Activated T-cell treated with anti-CD3 and anti-CD28 coated beads, Interleukin-2, amount 50 U/mL, for 72 hours (primary cell): Measurements from ENCODE around the gene DHCR24. TPM values are rescaled to one million over a fixed set of nuclear protein-coding genes. Genes with fewer than 3 reads are reported as not detected.

Experiments used
- ATAC-seq, 2 donors: fragments of 150-1000 bp; cut with Tn5 transposase; replicated peaks in 1 of 2; 2 replicates each; pipeline ENCODE4 v1.10.0; 2021; ENCODE audit warnings: moderate library complexity in 2 of 2, mild to moderate bottlenecking in 1 of 2
- DNase-seq, 2 donors: peaks; one replicate each; pipeline ENCODE4 v3.0.0; 2021 to 2022; ENCODE audit warnings: mixed read lengths in 1 of 2
- H3K27ac Mint-ChIP-seq: one replicate; pipeline ENCODE4 v1.8.0; 2022; ENCODE audit warnings: mild to moderate bottlenecking, moderate library complexity, mixed read lengths
- H3K27me3 Mint-ChIP-seq: one replicate; pipeline ENCODE4 v1.8.0; 2022; ENCODE audit warnings: low read depth, mixed read lengths
- H3K36me3 Mint-ChIP-seq, 2 donors: one replicate each; pipeline ENCODE4 v1.8.0; 2022; ENCODE audit warnings: mixed read lengths in 2 of 2, mild to moderate bottlenecking in 1 of 2; ENCODE audit not compliant: insufficient read depth in 2 of 2
- H3K4me1 Mint-ChIP-seq: one replicate; pipeline ENCODE4 v1.8.0; 2022; ENCODE audit warnings: low read depth, mixed read lengths
- H3K4me3 Mint-ChIP-seq, 2 donors: one replicate each; pipeline ENCODE4 v1.8.0; 2022; ENCODE audit warnings: mild to moderate bottlenecking in 2 of 2, mixed read lengths in 2 of 2, moderate library complexity in 2 of 2
- H3K9me3 Mint-ChIP-seq, 2 donors: one replicate each; pipeline ENCODE4 v1.8.0; 2022; ENCODE audit warnings: mixed read lengths in 2 of 2
- total RNA-seq, 2 donors: library from RNA; stranded (reverse); gene quantifications; one replicate each; pipeline ENCODE4 v1.2.3, GENCODE V29; 2022

The DHCR24 gene
- total RNA-seq, 2 donors from 2014 or later, result 17.3 to 17.7 TPM

GRCh38 chr1:54866801-54867716, 19.9 kb downstream of the DHCR24 start:
- DNase-seq, result no peak
- no peak overlapping the region for H3K4me3 Mint-ChIP-seq

GRCh38 chr1:54865238-54866073, 21.5 kb downstream of the DHCR24 start:
- DNase-seq (no peak), ATAC-seq (no peak)
- Mint-ChIP-seq H3K4me1 (peaks cover 10% of the 10 kb centered on the region), H3K27ac (no peak overlapping the region), H3K36me3 (peaks cover 9 to 10% of the 10 kb centered on the region in 2 donors), H3K9me3 (no peaks in the 10 kb centered on the region), H3K27me3 (no peaks in the 10 kb centered on the region), H3K4me3 (no peak overlapping the region)

More at GRCh38 chr1:54866801-54867716, 19.9 kb downstream of the DHCR24 start:
- ATAC-seq, result no peak
- Mint-ChIP-seq H3K27ac (no peak overlapping the region), H3K9me3 (no peaks in the 10 kb centered on the region), H3K4me1 (peaks cover 2% of the 10 kb centered on the region), H3K36me3 (peaks cover 2 to 9% of the 10 kb centered on the region in 2 donors), H3K27me3 (no peaks in the 10 kb centered on the region)

GRCh38 chr1:54864460-54865208, 22.4 kb downstream of the DHCR24 start:
- no peak for ATAC-seq
- H3K27ac Mint-ChIP-seq, result no peak overlapping the region
- H3K36me3 Mint-ChIP-seq, result peaks cover 9 to 10% of the 10 kb centered on the region in 2 donors
- no peak overlapping the region for H3K4me3 Mint-ChIP-seq
- no peak for DNase-seq
- H3K4me1 Mint-ChIP-seq, result peaks cover 10% of the 10 kb centered on the region
- H3K27me3 Mint-ChIP-seq, result no peaks in the 10 kb centered on the region
- H3K9me3 Mint-ChIP-seq, result no peaks in the 10 kb centered on the region

GRCh38 chr1:54863267-54863665, 23.7 kb downstream of the DHCR24 start:
- peaks cover 4 to 11% of the 10 kb centered on the region in 2 donors for H3K36me3 Mint-ChIP-seq
- no peak overlapping the region for H3K27ac Mint-ChIP-seq
- H3K9me3 Mint-ChIP-seq, result no peaks in the 10 kb centered on the region
- DNase-seq (no peak), ATAC-seq (no peak)
- no peak overlapping the region for H3K4me3 Mint-ChIP-seq
- no peaks in the 10 kb centered on the region for H3K27me3 Mint-ChIP-seq
- H3K4me1 Mint-ChIP-seq, result peaks cover 10% of the 10 kb centered on the region

- Mint-ChIP-seq H3K4me3 (no peak overlapping the region), H3K27me3 (no peaks in the 10 kb centered on the region), H3K4me1 (peaks cover 10% of the 10 kb centered on the region), H3K9me3 (no peaks in the 10 kb centered on the region), H3K36me3 (peaks cover 4 to 11% of the 10 kb centered on the region in 2 donors), H3K27ac (no peak overlapping the region)
- DNase-seq (no peak), ATAC-seq (no peak)
These were observed 25.8 kb downstream of the DHCR24 start for GRCh38 chr1:54861070-54861761.

GRCh38 chr1:54859700-54860391, 27.1 kb downstream of the DHCR24 start:
- ATAC-seq (no peak), DNase-seq (no peak)
- Mint-ChIP-seq H3K36me3 (peaks cover 4 to 11% of the 10 kb centered on the region in 2 donors), H3K27me3 (no peaks in the 10 kb centered on the region), H3K4me3 (no peak overlapping the region), H3K27ac (no peak overlapping the region), H3K4me1 (peaks cover 10% of the 10 kb centered on the region), H3K9me3 (no peaks in the 10 kb centered on the region)

- Mint-ChIP-seq H3K36me3 (peaks cover 2 to 11% of the 10 kb centered on the region in 2 donors), H3K4me3 (no peak overlapping the region), H3K9me3 (no peaks in the 10 kb centered on the region), H3K27me3 (no peaks in the 10 kb centered on the region), H3K27ac (no peak overlapping the region), H3K4me1 (peaks cover 10% of the 10 kb centered on the region)
- no peak for DNase-seq
- ATAC-seq, result no peak
These were observed 29.0 kb downstream of the DHCR24 start for GRCh38 chr1:54857746-54858561.

GRCh38 chr1:54857141-54857540, 29.9 kb downstream of the DHCR24 start:
- H3K4me1 Mint-ChIP-seq, result peaks cover 9% of the 10 kb centered on the region
- DNase-seq (no peak), ATAC-seq (no peak)
- no peaks in the 10 kb centered on the region for H3K27me3 Mint-ChIP-seq
- peaks cover under 1 to 11% of the 10 kb centered on the region in 2 donors for H3K36me3 Mint-ChIP-seq
- H3K9me3 Mint-ChIP-seq, result no peaks in the 10 kb centered on the region
- H3K27ac Mint-ChIP-seq, result no peak overlapping the region
- H3K4me3 Mint-ChIP-seq, result no peak overlapping the region

GRCh38 chr1:54854381-54855020, 32.5 kb downstream of the DHCR24 start:
- DNase-seq (no peak), ATAC-seq (no peak)
- no peak overlapping the region for H3K27ac Mint-ChIP-seq
- H3K36me3 Mint-ChIP-seq, result peaks cover 1 to 3% of the 10 kb centered on the region in 2 donors
- H3K4me3 Mint-ChIP-seq, result no peak overlapping the region
- H3K4me1 Mint-ChIP-seq, result no peaks in the 10 kb centered on the region
- H3K9me3 Mint-ChIP-seq, result no peaks in the 10 kb centered on the region
- no peaks in the 10 kb centered on the region for H3K27me3 Mint-ChIP-seq

GRCh38 chr1:54853793-54854370, 33.1 kb downstream of the DHCR24 start:
- Mint-ChIP-seq H3K27me3 (no peaks in the 10 kb centered on the region), H3K4me3 (no peak overlapping the region), H3K4me1 (no peaks in the 10 kb centered on the region), H3K27ac (no peak overlapping the region), H3K36me3 (peaks cover 1 to 2% of the 10 kb centered on the region in 2 donors), H3K9me3 (no peaks in the 10 kb centered on the region)
- ATAC-seq (no peak), DNase-seq (no peak)
